ENCODE data around the gene CTXND1. TPM values are rescaled to one million over a fixed set of nuclear protein-coding genes. Genes with fewer than 3 reads are reported as not detected.

The CTXND1 gene
- total and polyA plus RNA-seq, 3 experiments from 2014 or later = not detected

DNA sequence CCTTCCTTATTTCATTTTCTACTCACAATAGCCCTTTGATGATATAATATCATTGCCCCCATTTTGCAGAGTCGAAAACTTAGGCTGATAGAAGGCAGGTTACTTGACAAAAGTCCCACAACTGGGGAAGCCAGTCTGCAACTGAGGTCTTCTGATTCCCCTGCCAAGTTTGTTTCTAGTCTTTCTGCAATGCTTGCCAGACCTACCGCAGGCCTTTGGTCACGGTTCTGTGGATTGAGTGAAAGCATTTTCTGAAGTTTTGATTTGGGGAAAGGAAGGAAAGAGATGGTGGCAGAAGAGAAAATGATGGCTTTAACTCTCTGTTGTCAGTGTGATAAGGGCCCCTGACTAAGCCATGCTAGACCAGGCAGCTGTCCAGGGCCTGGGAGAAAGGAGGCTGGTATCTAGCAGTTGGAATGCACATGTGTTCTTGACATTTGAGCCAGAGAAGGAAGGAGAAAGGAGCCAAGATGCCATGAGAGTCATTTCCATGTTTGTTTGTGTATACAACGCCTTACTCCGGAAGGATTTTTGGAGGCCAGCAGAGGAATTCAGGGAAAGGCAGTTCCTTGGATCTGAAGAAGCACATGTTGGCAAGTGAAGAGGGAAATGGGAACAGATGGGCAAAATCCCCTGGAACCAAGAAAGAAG lies 69.3 kb downstream of the CTXND1 start:
- ChIA-PET CTCF (no interaction called here), POLR2A (no interaction called here)
- H3K4me3 ChIP-seq (ENCODE audit: low read length) = no peak overlapping the region
- Mint-ChIP-seq H3K27me3 (no peaks in the 10 kb centered on the region), H3K4me3 (no peak overlapping the region), H3K4me1 (no peaks in the 10 kb centered on the region), H3K9me3 (no peaks in the 10 kb centered on the region), H3K36me3 (peaks cover 18 to 66% (median 21%) of the 10 kb centered on the region in 3 donors), H3K27ac (peak overlapping the region in 1 of 8 donors; percentile 70)
- no peaks in the 10 kb centered on the region for H3K9me3 ChIP-seq (ENCODE audit: low read length)
- no peak overlapping the region for H3K27ac ChIP-seq (ENCODE audit: low read depth, low read length)
- H3K36me3 ChIP-seq (ENCODE audit: insufficient read depth, low read length) = no peaks in the 10 kb centered on the region
- DNase-seq = no peak
- H3K27me3 ChIP-seq (ENCODE audit: insufficient read depth, low read length, poor library complexity, severe bottlenecking) = no peaks in the 10 kb centered on the region
- no peaks in the 10 kb centered on the region for H3K4me1 ChIP-seq (ENCODE audit: insufficient read depth, low read length)

DNA sequence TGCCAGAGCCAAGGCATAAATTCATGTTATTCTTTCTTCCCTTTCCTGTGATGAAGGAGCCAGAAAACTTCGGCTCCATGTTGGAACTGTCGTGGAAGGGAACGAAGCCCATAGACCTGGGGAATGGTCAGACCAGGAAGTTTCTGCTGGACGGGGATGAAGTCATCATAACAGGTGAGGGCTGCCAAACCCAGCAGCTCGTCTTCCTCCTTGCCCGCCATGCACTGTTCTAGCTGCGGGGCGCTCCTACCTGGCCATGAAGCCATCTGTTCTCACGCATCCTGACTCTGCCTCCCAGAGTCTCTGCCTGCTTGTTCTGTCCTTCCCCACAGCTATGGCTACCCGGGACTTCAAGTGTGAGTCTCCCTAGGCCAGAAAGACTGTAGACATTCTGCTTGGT lies 71.0 kb downstream of the CTXND1 start:
- CTCF ChIA-PET = interaction anchor here (1.5 kb wide), 1 partner anchor 9 kb away, joined by 3 read pairs; no protein-coding TSS in a partner anchor
- no peaks in the 10 kb centered on the region for H3K9me3 ChIP-seq (ENCODE audit: low read length)
- H3K9me3 Mint-ChIP-seq = no peaks in the 10 kb centered on the region

DNA sequence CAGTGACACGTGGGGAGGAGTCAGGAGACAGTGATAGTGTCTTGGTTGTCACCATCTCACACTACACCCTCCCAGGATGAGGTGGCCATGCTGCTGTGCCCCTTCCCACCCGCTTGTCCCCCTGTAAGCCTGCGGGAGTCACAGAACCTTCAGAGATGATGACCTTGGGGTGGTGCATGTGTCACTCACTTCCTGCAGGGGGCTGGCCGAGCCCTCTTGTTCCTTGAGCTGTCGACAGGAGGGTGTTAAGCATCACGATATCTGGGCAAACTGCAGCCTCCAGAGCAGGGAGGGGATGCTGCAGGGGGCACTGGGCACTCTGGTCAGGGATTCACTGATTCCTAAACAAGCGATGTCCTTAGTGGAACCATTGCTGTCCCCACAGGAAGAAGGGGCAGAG lies 71.5 kb downstream of the CTXND1 start:
- Mint-ChIP-seq H3K36me3 (peaks cover 11 to 55% (median 12%) of the 10 kb centered on the region in 3 donors), H3K27ac (no peak overlapping the region), H3K4me1 (no peaks in the 10 kb centered on the region), H3K4me3 (no peak overlapping the region), H3K27me3 (no peaks in the 10 kb centered on the region), H3K9me3 (no peaks in the 10 kb centered on the region)
- Histone ChIP-seq H3K4me1 (ENCODE audit: insufficient read depth, low read length) (no peaks in the 10 kb centered on the region), H3K27ac (ENCODE audit: low read depth, low read length) (no peak overlapping the region), H3K36me3 (ENCODE audit: insufficient read depth, low read length) (no peaks in the 10 kb centered on the region), H3K4me3 (ENCODE audit: low read length) (no peak overlapping the region), H3K27me3 (ENCODE audit: insufficient read depth, low read length, poor library complexity, severe bottlenecking) (no peaks in the 10 kb centered on the region), H3K9me3 (ENCODE audit: low read length) (no peaks in the 10 kb centered on the region)
- DNase-seq = no peak
- ChIA-PET CTCF (no interaction called here), POLR2A (no interaction called here)

More for the DNA sequence above, 71.0 kb downstream of the CTXND1 start:
- Histone ChIP-seq H3K36me3 (ENCODE audit: insufficient read depth, low read length) (no peaks in the 10 kb centered on the region), H3K27ac (ENCODE audit: low read depth, low read length) (no peak overlapping the region), H3K4me3 (ENCODE audit: low read length) (no peak overlapping the region), H3K4me1 (ENCODE audit: insufficient read depth, low read length) (no peaks in the 10 kb centered on the region), H3K27me3 (ENCODE audit: insufficient read depth, low read length, poor library complexity, severe bottlenecking) (no peaks in the 10 kb centered on the region)
- no peak overlapping the region for H3K27ac Mint-ChIP-seq
- H3K27me3 Mint-ChIP-seq = no peaks in the 10 kb centered on the region
- H3K4me1 Mint-ChIP-seq = no peaks in the 10 kb centered on the region
- DNase-seq = no peak
- H3K36me3 Mint-ChIP-seq = peaks cover 11 to 53% (median 13%) of the 10 kb centered on the region in 3 donors
- H3K4me3 Mint-ChIP-seq = no peak overlapping the region
- POLR2A ChIA-PET = no interaction called here

DNA sequence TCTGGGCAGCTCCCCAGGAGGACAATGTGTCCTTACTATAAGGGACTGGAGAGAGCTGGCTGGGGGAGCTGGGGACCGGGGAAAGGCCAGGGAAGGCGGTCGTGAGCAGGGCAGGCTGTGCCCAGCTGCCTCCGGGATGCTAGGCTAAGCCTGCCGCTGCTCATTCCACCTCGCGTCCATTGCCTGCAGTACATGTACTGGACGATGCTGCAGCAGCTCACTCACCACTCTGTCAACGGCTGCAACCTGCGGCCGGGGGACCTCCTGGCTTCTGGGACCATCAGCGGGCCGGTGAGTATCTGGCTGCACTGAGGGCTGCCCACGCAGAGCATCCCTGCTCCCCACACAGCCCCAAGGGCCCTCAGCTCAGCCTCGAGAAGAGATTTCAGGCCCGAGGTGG lies 72.1 kb downstream of the CTXND1 start:
- Histone ChIP-seq H3K4me3 (ENCODE audit: low read length) (no peak overlapping the region), H3K36me3 (ENCODE audit: insufficient read depth, low read length) (no peaks in the 10 kb centered on the region), H3K4me1 (ENCODE audit: insufficient read depth, low read length) (no peaks in the 10 kb centered on the region), H3K27ac (ENCODE audit: low read depth, low read length) (no peak overlapping the region), H3K9me3 (ENCODE audit: low read length) (no peaks in the 10 kb centered on the region), H3K27me3 (ENCODE audit: insufficient read depth, low read length, poor library complexity, severe bottlenecking) (no peaks in the 10 kb centered on the region)
- Mint-ChIP-seq H3K4me3 (no peak overlapping the region), H3K27me3 (no peaks in the 10 kb centered on the region), H3K27ac (no peak overlapping the region), H3K9me3 (no peaks in the 10 kb centered on the region), H3K36me3 (peaks cover 8 to 52% (median 9%) of the 10 kb centered on the region in 3 donors), H3K4me1 (no peaks in the 10 kb centered on the region)
- ChIA-PET CTCF (no interaction called here), POLR2A (no interaction called here)
- DNase-seq = no peak

DNA sequence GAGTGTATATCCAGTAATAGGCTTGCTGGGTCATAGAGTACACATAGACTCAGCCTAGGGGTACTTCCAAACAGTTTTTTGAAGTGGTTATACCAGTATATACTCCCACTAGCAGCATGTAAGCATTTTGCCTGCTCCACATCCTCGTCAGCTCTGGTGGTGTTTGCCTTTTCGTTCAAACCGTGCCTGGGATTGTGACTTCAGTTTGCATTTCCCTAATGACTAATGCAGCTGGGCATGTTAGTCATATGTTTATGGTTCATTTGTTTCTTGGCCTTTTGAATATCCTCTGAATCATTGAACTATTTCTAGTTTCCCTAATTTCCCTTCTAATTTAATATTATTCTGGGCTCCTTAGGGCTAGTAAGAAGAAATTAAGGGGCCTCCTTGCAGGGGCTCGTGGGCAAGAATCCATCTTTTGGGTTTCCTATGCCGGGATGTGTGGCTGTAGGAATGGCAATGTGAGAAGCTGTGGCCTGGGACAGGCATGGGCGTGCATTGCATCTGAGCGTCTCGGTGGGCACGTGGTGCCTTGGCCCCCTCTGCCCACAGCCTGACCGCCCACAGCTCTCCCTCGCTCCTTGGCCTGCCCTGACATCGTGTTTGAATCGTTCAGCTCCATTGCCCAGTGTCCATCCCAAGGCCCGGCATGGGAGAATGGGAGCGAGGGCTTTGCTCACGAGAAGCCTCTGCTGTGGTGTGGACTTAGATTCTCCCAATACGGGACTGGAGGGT lies 72.8 kb downstream of the CTXND1 start:
- Mint-ChIP-seq H3K4me1 (no peaks in the 10 kb centered on the region), H3K4me3 (no peak overlapping the region), H3K9me3 (no peaks in the 10 kb centered on the region), H3K27ac (peak overlapping the region in 1 of 8 donors; percentile 30), H3K36me3 (peaks cover 6 to 46% (median 8%) of the 10 kb centered on the region in 3 donors), H3K27me3 (no peaks in the 10 kb centered on the region)
- POLR2A ChIA-PET = no interaction called here
- Histone ChIP-seq H3K27ac (ENCODE audit: low read depth, low read length) (no peak overlapping the region), H3K9me3 (ENCODE audit: low read length) (no peaks in the 10 kb centered on the region), H3K27me3 (ENCODE audit: insufficient read depth, low read length, poor library complexity, severe bottlenecking) (no peaks in the 10 kb centered on the region), H3K36me3 (ENCODE audit: insufficient read depth, low read length) (no peaks in the 10 kb centered on the region), H3K4me1 (ENCODE audit: insufficient read depth, low read length) (no peaks in the 10 kb centered on the region), H3K4me3 (ENCODE audit: low read length) (no peak overlapping the region)
- DNase-seq = no peak
- CTCF ChIA-PET = no interaction called here

DNA sequence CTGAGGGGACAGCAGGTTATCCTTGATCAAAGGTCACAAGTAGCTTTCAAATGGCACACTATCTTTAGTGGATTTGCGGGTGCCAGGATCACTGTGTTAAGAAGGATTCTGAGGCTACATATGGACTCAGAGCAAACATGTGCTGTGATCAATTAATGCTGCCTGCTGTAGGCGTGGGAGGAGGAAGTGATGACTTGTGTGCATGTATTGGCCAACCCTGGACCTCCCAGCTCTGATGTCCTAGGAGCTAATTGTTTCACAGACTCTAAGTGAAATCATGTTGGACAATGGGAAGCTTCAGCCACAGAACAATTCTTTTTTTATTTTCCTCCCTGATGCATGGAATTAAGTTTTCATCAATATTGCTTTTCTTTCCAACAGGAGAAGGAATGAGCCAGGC lies 74.9 kb downstream of the CTXND1 start:
- Mint-ChIP-seq H3K9me3 (no peaks in the 10 kb centered on the region), H3K27me3 (peaks cover 0 to 4% of the 10 kb centered on the region in 2 donors), H3K27ac (no peak overlapping the region), H3K4me1 (no peaks in the 10 kb centered on the region), H3K36me3 (peaks cover 4 to 29% (median 8%) of the 10 kb centered on the region in 3 donors), H3K4me3 (no peak overlapping the region)
- DNase-seq = no peak
- H3K4me3 ChIP-seq (ENCODE audit: low read length) = no peak overlapping the region
- H3K36me3 ChIP-seq (ENCODE audit: insufficient read depth, low read length) = no peaks in the 10 kb centered on the region
- no peaks in the 10 kb centered on the region for H3K4me1 ChIP-seq (ENCODE audit: insufficient read depth, low read length)
- no peaks in the 10 kb centered on the region for H3K9me3 ChIP-seq (ENCODE audit: low read length)
- ChIA-PET POLR2A (no interaction called here), CTCF (interaction anchor here (0.8 kb wide), 1 partner anchor 184 kb away, joined by 4 read pairs; no protein-coding TSS in a partner anchor)
- H3K27ac ChIP-seq (ENCODE audit: low read depth, low read length) = no peak overlapping the region
- no peaks in the 10 kb centered on the region for H3K27me3 ChIP-seq (ENCODE audit: insufficient read depth, low read length, poor library complexity, severe bottlenecking)

DNA sequence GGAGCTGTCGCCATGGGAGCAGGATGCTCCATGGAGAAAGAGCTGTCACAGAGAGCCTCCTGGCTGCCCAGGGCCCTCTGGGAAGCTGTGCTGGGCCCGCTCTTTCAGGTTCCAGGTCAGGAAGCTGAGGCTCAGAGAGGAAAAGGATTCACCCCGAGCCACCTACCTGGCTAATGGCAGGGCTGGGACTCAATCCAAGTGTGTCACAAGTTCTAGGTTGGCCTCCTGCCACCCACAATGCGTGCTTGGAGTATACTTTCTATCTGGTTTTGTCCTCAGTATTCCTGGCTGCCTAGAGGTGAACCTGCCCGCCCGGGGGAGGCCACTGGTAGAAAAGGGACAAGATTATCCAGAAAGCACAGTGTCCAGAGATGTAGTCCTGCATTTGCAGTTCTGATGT lies 75.6 kb downstream of the CTXND1 start:
- no peak overlapping the region for H3K4me3 ChIP-seq (ENCODE audit: low read length)
- POLR2A ChIA-PET = no interaction called here
- H3K4me1 ChIP-seq (ENCODE audit: insufficient read depth, low read length) = no peaks in the 10 kb centered on the region
- H3K9me3 ChIP-seq (ENCODE audit: low read length) = no peaks in the 10 kb centered on the region
- no peaks in the 10 kb centered on the region for H3K9me3 Mint-ChIP-seq
- no peak overlapping the region for H3K27ac ChIP-seq (ENCODE audit: low read depth, low read length)
- H3K27me3 Mint-ChIP-seq = peaks cover 0 to 4% of the 10 kb centered on the region in 2 donors
- peak overlapping the region in 1 of 8 donors; percentile 29 for H3K27ac Mint-ChIP-seq
- CTCF ChIA-PET = no interaction called here
- H3K36me3 Mint-ChIP-seq = peaks cover 3 to 29% (median 4%) of the 10 kb centered on the region in 3 donors
- H3K36me3 ChIP-seq (ENCODE audit: insufficient read depth, low read length) = no peaks in the 10 kb centered on the region
- no peaks in the 10 kb centered on the region for H3K4me1 Mint-ChIP-seq
- H3K27me3 ChIP-seq (ENCODE audit: insufficient read depth, low read length, poor library complexity, severe bottlenecking) = no peaks in the 10 kb centered on the region
- H3K4me3 Mint-ChIP-seq = no peak overlapping the region
- DNase-seq = no peak

DNA sequence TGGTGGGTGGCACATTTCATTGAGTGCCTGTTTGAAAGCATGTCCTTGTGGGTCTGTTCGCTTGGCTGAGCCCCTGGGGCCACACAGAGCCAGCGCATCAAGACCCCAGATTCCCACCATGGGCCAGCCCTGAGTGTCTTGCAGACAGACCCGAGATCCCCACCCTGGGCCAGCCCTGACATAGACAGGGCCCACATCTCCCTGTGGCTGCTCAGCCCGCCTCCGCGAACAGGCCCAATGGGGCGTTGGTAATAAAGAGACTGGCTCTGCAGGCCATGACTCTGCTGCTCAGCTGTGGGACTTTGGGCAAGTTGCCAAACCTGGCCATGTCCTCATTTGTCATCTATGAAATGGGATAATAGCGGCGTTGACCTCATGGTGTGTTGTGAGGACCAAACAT lies 76.6 kb downstream of the CTXND1 start:
- Mint-ChIP-seq H3K27me3 (peaks cover 0 to 4% of the 10 kb centered on the region in 2 donors), H3K4me3 (no peak overlapping the region), H3K4me1 (no peaks in the 10 kb centered on the region), H3K27ac (no peak overlapping the region), H3K36me3 (peaks cover 0 to 25% (median 3%) of the 10 kb centered on the region in 3 donors), H3K9me3 (no peaks in the 10 kb centered on the region)
- Histone ChIP-seq H3K9me3 (ENCODE audit: low read length) (no peaks in the 10 kb centered on the region), H3K4me3 (ENCODE audit: low read length) (no peak overlapping the region), H3K4me1 (ENCODE audit: insufficient read depth, low read length) (no peaks in the 10 kb centered on the region), H3K27ac (ENCODE audit: low read depth, low read length) (no peak overlapping the region), H3K36me3 (ENCODE audit: insufficient read depth, low read length) (no peaks in the 10 kb centered on the region), H3K27me3 (ENCODE audit: insufficient read depth, low read length, poor library complexity, severe bottlenecking) (no peaks in the 10 kb centered on the region)
- CTCF ChIA-PET = interaction anchor here (1.2 kb wide), 1 partner anchor 183 kb away, joined by 3 read pairs; no protein-coding TSS in a partner anchor
- POLR2A ChIA-PET = no interaction called here
- DNase-seq = no peak

Measured in CD8-positive, alpha-beta memory T cell (primary cell).